HepG2 (cell line): ENCODE measurements around the gene MYO3B. TPM values are rescaled to one million over a fixed set of nuclear protein-coding genes. Genes with fewer than 3 reads are reported as not detected.

ENCODE experiments used
- ARID5B ChIP-seq: IDR thresholded peaks from 2 replicates; pipeline ENCODE4 v1.4.0; 2020; ENCODE audit warnings: mild to moderate bottlenecking, missing genetic modification reagents
- GATAD2A ChIP-seq: IDR thresholded peaks from 2 replicates; pipeline ENCODE4 v1.6.1; 2016
- MED8 ChIP-seq: sonication (generic); formaldehyde crosslinking; IDR thresholded peaks from 2 replicates; pipeline ENCODE4 v1.8.1; 2023; ENCODE audit warnings: mild to moderate bottlenecking, missing genetic modification reagents; ENCODE audit not compliant: insufficient replicate concordance
- RAD21 ChIP-seq: fragments of 450-650 bp; formaldehyde crosslinking; IDR thresholded peaks from 2 replicates; pipeline ENCODE4 v1.5.0; 2020; ENCODE audit warnings: mild to moderate bottlenecking
- ZNF234 ChIP-seq: sonication (generic); formaldehyde crosslinking; conservative IDR thresholded peaks from 2 replicates; pipeline ENCODE4 v1.5.1; 2020; ENCODE audit warnings: mild to moderate bottlenecking, missing genetic modification reagents
- polyA plus RNA-seq, 8 experiments: library from polyadenylated mRNA; depleted of rRNA in 3 of 8; stranded (reverse) in 7 of 8; unstranded in 1 of 8; fragments of >200 nt; fragmentation: Illumina TruSeq in 4 of 8; extraction: Trizol in 4 of 8; gene quantifications; 2 replicates each; pipeline versions ENCODE4 v1.2.1 to v1.2.3, GENCODE V29; 2011 to 2016; ENCODE audit warnings: low read depth in 4 of 8, missing spikeins in 1 of 8, mixed read lengths in 1 of 8; ENCODE audit not compliant: insufficient read depth in 1 of 8
- total RNA-seq, 5 experiments: library from RNA; depleted of rRNA; stranded (reverse); fragments of >200 nt; fragmentation: Illumina TruSeq; extraction: Trizol; gene quantifications; 2 replicates each; pipeline ENCODE4 v1.2.3, GENCODE V29; 2016; ENCODE audit warnings: low read depth in 1 of 5
- TF ChIP-seq, protein P1 (sequence below): sonication (generic); formaldehyde crosslinking; IDR thresholded peaks from 2 replicates; pipeline ENCODE4 v1.5.1; 2020; ENCODE audit warnings: missing genetic modification reagents, mild to moderate bottlenecking, borderline replicate concordance

The MYO3B gene
- total and polyA plus RNA-seq, 2 of the 13 experiments (the other 11 are each of a cell fraction or from before 2014, with no cell fraction given): 0.01 TPM; not detected in 1

DNA sequence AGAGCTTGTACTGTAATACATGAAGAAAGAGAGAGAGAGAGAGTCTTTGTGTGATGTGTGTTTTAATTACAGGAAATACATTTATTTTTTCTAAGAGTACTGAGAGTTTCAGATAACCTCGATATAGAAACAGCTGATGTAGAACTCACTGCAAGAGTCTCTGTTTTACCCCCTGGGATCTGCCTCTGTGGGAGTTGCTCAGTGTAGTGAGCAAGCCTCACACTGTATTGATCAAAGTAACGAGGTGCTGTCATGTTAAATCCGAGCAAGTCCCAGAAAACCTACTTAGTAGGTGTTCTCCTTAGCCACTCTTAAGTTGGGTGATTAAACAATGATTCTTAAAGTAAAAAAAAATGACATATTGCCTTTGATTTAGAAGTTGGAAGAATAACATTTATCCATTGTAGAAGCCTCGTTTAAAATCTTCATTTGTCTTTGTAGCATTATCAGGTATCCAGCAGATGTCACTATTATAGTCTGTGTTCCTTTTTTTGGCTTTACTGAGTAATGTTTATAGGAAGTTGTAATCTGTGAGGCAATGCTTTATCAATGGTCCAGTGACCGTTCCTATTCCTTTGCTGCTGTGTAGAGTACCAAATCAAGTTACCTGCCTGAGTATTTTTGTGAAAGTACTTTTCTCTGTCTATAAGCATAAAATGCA, 219.0 kb downstream of the MYO3B start (continued):
- TF ChIP-seq ARID5B (0 out of 2 replicates have a peak, but pooled peaks have one; percentile 19), MED8 (CRISPR knock-in tag) (no peak), GATAD2A (CRISPR knock-in tag) (peak; percentile 31; the same call in 1 of the 2 replicates), ZNF234 (CRISPR knock-in tag) (no peak), RAD21 (peak; percentile 68)
- TF ChIP-seq, protein P1, sequence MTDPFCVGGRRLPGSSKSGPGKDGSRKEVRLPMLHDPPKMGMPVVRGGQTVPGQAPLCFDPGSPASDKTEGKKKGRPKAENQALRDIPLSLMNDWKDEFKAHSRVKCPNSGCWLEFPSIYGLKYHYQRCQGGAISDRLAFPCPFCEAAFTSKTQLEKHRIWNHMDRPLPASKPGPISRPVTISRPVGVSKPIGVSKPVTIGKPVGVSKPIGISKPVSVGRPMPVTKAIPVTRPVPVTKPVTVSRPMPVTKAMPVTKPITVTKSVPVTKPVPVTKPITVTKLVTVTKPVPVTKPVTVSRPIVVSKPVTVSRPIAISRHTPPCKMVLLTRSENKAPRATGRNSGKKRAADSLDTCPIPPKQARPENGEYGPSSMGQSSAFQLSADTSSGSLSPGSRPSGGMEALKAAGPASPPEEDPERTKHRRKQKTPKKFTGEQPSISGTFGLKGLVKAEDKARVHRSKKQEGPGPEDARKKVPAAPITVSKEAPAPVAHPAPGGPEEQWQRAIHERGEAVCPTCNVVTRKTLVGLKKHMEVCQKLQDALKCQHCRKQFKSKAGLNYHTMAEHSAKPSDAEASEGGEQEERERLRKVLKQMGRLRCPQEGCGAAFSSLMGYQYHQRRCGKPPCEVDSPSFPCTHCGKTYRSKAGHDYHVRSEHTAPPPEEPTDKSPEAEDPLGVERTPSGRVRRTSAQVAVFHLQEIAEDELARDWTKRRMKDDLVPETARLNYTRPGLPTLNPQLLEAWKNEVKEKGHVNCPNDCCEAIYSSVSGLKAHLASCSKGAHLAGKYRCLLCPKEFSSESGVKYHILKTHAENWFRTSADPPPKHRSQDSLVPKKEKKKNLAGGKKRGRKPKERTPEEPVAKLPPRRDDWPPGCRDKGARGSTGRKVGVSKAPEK (CRISPR knock-in tag): no peak
